ENCODE results near the gene KBTBD4.
A peak's percentile ranks its signal among the peaks of the same experiment; 100 is the strongest.

KBTBD4 gene

DNA sequence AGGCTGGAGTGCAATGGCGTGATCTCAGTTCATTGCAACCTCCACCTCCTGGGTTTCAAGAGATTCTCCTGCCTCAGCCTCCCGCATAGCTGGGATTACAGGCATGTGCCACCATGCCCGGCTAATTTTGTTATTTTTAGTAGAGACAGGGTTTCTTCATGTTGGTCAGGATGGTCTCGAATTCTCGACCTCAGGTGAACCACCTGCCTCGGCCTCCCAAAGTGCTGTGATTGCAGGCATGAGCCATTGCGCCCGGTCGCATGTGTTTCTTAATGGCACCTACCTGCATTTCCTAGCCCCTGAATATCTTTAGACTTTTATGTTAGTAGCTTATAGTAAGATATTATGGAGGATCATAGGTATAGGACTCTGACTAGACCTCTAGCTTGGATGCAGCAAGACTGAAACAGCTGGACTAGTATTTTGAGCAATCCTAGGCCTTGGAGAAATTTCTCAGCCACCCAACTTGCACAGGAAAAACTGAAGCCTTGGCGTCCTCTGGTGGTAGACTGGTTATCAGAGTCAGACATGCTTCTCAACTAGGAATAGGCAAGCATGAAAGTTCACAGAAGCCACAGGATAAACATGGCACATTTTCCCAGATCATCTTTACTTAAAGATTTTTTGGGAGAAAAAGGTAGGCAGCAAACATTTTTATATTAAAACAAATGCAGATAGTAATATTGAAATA is 38.1 kb upstream of the KBTBD4 start:
- Histone ChIP-seq H3K4me3 (ENCODE audit: low read depth, low read length) (no peak overlapping the region), H3K27ac (no peak overlapping the region), H3K36me3 (peaks cover 43% of the 10 kb centered on the region), H3K27me3 (ENCODE audit: insufficient read depth, low read depth, severe bottlenecking) (no peaks in the 10 kb centered on the region), H3K9me3 (ENCODE audit: severe bottlenecking) (no peaks in the 10 kb centered on the region)
- TF ChIP-seq, protein P1, sequence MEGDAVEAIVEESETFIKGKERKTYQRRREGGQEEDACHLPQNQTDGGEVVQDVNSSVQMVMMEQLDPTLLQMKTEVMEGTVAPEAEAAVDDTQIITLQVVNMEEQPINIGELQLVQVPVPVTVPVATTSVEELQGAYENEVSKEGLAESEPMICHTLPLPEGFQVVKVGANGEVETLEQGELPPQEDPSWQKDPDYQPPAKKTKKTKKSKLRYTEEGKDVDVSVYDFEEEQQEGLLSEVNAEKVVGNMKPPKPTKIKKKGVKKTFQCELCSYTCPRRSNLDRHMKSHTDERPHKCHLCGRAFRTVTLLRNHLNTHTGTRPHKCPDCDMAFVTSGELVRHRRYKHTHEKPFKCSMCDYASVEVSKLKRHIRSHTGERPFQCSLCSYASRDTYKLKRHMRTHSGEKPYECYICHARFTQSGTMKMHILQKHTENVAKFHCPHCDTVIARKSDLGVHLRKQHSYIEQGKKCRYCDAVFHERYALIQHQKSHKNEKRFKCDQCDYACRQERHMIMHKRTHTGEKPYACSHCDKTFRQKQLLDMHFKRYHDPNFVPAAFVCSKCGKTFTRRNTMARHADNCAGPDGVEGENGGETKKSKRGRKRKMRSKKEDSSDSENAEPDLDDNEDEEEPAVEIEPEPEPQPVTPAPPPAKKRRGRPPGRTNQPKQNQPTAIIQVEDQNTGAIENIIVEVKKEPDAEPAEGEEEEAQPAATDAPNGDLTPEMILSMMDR (IDR thresholded peaks at IDR 0.05; ENCODE audit: low read depth, low read length), result peak; percentile 89
- peak; percentile 64 for DNase-seq

DNA sequence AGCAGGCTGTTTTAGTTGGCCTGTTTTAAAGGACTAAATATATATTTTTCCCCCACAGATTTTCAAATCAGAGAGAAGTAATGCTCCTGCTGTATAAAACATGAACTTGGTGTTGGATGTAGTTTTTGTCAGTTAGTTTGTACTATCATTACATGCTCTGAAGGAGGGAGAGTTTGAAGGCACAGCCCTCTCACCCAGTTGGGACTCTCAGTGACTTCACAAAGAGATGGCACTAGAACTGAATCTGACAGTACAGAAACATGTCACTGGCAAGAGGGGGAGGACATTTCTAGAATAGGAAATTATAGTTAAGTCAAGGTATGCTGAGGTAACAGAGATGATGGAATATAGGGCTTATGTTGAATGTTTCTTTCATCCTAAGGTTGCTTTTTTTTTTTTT is 36.5 kb upstream of the KBTBD4 start:
- no peak for DNase-seq

DNA sequence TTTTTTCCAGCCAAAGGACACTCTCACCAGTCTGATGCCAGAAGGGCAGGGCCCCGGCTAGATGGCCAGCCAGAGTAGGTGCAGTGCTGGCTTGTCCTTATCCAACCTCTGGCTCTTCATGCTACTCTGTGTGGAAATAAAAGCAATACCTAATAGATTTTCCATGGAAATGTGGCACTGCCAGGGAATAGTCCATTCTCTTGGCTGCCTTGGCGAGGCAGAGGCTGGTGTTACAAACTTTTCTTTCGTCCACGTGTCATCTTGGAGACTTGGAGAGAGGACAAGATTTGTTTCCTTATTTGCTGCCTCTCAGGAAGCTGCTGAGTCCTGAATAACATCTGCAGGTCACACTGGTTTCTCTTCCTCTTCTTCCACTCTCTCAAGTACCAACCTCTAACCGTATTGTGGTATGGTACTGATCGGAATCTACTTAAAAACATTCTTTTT is 32.6 kb upstream of the KBTBD4 start:
- TF ChIP-seq, protein P1 (IDR thresholded peaks at IDR 0.05; ENCODE audit: low read depth, low read length), result no peak
- H3K27ac ChIP-seq, result peak overlapping the region; percentile 3

More for the DNA sequence above, 36.5 kb upstream of the KBTBD4 start:
- TF ChIP-seq, protein P1 (IDR thresholded peaks at IDR 0.05; ENCODE audit: low read depth, low read length), result no peak
- Histone ChIP-seq H3K27ac (no peak overlapping the region), H3K4me3 (ENCODE audit: low read depth, low read length) (no peak overlapping the region), H3K9me3 (ENCODE audit: severe bottlenecking) (no peaks in the 10 kb centered on the region), H3K27me3 (ENCODE audit: insufficient read depth, low read depth, severe bottlenecking) (no peaks in the 10 kb centered on the region), H3K36me3 (peaks cover 29% of the 10 kb centered on the region)

DNA sequence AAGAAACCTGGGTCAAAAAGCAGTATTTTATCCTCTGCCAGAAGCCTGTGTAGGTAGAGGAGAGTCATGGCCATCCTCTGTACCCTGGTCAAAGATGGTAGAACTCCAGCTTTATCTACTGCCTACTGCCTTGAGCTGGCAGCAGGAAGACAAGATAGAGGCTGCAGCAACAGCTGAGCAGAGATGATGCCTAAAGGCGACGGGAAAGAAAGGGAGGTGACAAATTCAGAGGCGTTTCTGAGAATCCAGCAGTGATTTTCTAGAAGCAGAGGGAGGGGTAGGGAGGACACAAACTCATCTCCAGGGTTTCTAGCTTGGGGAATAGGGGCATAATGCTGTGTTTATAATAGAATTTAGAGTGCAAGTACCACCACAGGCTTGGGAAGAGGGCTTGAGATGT is 30.9 kb upstream of the KBTBD4 start:
- DNase-seq, result no peak
- Histone ChIP-seq H3K36me3 (peaks cover 9% of the 10 kb centered on the region), H3K27ac (no peak overlapping the region), H3K4me3 (ENCODE audit: low read depth, low read length) (no peak overlapping the region), H3K9me3 (ENCODE audit: severe bottlenecking) (no peaks in the 10 kb centered on the region), H3K27me3 (ENCODE audit: insufficient read depth, low read depth, severe bottlenecking) (no peaks in the 10 kb centered on the region)
- TF ChIP-seq, protein P1 (IDR thresholded peaks at IDR 0.05; ENCODE audit: low read depth, low read length), result no peak

More for the DNA sequence above, 32.6 kb upstream of the KBTBD4 start:
- no peak overlapping the region for H3K4me3 ChIP-seq (ENCODE audit: low read depth, low read length)
- DNase-seq, result no peak
- no peaks in the 10 kb centered on the region for H3K9me3 ChIP-seq (ENCODE audit: severe bottlenecking)
- H3K36me3 ChIP-seq, result peaks cover 10% of the 10 kb centered on the region
- no peaks in the 10 kb centered on the region for H3K27me3 ChIP-seq (ENCODE audit: insufficient read depth, low read depth, severe bottlenecking)

DNA sequence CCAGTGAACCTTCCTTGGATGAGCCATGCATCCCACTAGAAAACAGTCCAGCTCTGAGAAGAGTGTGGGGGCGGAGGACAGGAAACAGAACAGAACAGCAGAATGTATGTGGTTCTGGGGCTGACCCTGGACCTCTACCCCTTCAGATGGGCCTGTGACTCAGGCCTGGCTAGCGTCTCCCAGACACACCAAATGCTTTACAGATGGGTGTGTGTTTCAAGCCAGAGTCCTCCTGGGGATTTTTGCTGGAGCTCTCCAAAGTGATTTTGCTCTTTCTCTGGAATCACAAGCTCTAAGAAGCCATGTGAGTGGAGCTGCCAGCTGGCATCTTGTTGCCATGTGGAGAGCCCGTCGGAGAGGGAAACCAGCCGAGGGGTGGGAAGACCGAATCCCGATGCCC is 28.6 kb upstream of the KBTBD4 start:
- Histone ChIP-seq H3K4me3 (ENCODE audit: low read depth, low read length) (no peak overlapping the region), H3K9me3 (ENCODE audit: severe bottlenecking) (no peaks in the 10 kb centered on the region), H3K27me3 (ENCODE audit: insufficient read depth, low read depth, severe bottlenecking) (no peaks in the 10 kb centered on the region), H3K27ac (no peak overlapping the region), H3K36me3 (peaks cover 9% of the 10 kb centered on the region)
- TF ChIP-seq, protein P1 (IDR thresholded peaks at IDR 0.05; ENCODE audit: low read depth, low read length), result no peak
- no peak for DNase-seq

DNA sequence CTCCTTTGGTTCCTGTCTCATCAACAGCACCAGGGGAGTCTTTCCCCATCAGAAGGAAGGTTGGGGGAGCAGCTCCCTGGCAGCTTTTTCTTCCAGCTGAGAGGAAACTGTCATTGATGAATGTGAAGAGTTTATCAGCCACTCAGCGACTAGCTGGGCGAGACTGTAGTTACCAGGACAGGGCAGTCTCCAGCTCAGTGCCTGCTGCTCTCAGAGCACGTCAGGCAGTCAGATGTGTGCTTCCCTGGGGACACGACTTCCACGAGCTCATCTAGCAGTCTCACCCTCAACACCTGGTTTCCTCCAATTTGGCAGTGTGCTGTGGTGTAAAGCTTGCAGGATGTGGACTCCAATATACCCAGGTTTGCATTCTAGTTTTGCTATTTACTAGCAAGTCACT is 28.0 kb upstream of the KBTBD4 start:
- Histone ChIP-seq H3K36me3 (peaks cover 9% of the 10 kb centered on the region), H3K4me3 (ENCODE audit: low read depth, low read length) (no peak overlapping the region), H3K27me3 (ENCODE audit: insufficient read depth, low read depth, severe bottlenecking) (no peaks in the 10 kb centered on the region), H3K9me3 (ENCODE audit: severe bottlenecking) (no peaks in the 10 kb centered on the region), H3K27ac (no peak overlapping the region)
- DNase-seq, result no peak
- TF ChIP-seq, protein P1 (IDR thresholded peaks at IDR 0.05; ENCODE audit: low read depth, low read length), result no peak

Measured in WERI-Rb-1 (cell line).